ENCODE measurements around the gene C1orf216.
A peak's percentile ranks its signal among the peaks of the same experiment; 100 is the strongest.
"Not testable (repeated sequence)": the region's sequence is repeated elsewhere in the genome, so short reads cannot be mapped to it uniquely, and the experiment has no call there.

Gene C1orf216

GRCh38 chr1:35717911-35718476 lies 690 bp downstream of the C1orf216 start:
- Mint-ChIP-seq H3K27ac (ENCODE audit: low read depth) (peak overlapping the region; percentile 26), H3K27me3 (no peaks in the 10 kb centered on the region), H3K36me3 (ENCODE audit: insufficient read depth) (peaks cover 5% of the 10 kb centered on the region), H3K4me1 (peaks cover 38% of the 10 kb centered on the region), H3K9me3 (no peaks in the 10 kb centered on the region), H3K4me3 (peak overlapping the region; percentile 90)
- ATAC-seq (replicated peaks; ENCODE audit: extremely low read depth, poor library complexity, severe bottlenecking) (no peak), DNase-seq (ENCODE audit: low spot score in 2 of 2) (no peak)

- Mint-ChIP-seq H3K27ac (ENCODE audit: low read depth) (no peak overlapping the region), H3K36me3 (ENCODE audit: insufficient read depth) (peaks cover 5% of the 10 kb centered on the region), H3K9me3 (no peaks in the 10 kb centered on the region), H3K4me3 (peak overlapping the region; percentile 57), H3K4me1 (peaks cover 38% of the 10 kb centered on the region), H3K27me3 (no peaks in the 10 kb centered on the region)
- DNase-seq (ENCODE audit: low spot score in 2 of 2) = peak; percentile 54 to 68
- peak; percentile 70 for ATAC-seq (replicated peaks; ENCODE audit: extremely low read depth, poor library complexity, severe bottlenecking)
Measured at GRCh38 chr1:35715568-35716002, 3.1 kb downstream of the C1orf216 start.

- H3K9me3 Mint-ChIP-seq = no peaks in the 10 kb centered on the region
- H3K4me3 Mint-ChIP-seq = peak overlapping the region; percentile 57
- H3K27me3 Mint-ChIP-seq = no peaks in the 10 kb centered on the region
- DNase-seq (ENCODE audit: low spot score in 2 of 2) = no peak
- peaks cover 38% of the 10 kb centered on the region for H3K4me1 Mint-ChIP-seq
- no peak for ATAC-seq (replicated peaks; ENCODE audit: extremely low read depth, poor library complexity, severe bottlenecking)
- H3K36me3 Mint-ChIP-seq (ENCODE audit: insufficient read depth) = peaks cover 5% of the 10 kb centered on the region
- H3K27ac Mint-ChIP-seq (ENCODE audit: low read depth) = no peak overlapping the region
Measured at GRCh38 chr1:35714921-35715567, 3.6 kb downstream of the C1orf216 start.

DNA sequence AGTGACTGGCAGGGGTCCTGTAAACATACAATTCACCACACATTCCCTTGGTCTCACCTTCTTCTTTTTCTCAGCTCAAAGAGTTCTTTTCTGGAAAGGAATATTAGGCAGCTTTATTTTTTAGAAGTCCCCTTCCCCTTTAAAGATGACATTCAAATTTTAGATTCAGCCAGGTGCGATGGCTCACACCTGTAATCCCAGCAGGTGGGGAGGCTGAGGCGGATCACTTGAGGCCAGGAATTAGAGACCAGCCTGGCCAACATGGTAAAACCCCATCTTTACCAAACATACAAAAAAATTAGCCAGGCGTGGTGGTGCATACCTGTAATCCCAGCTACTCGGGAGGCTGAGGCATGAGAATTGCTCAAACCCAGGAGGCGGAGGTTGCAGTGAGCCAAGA lies 7.6 kb downstream of the C1orf216 start:
- H3K36me3 Mint-ChIP-seq (ENCODE audit: insufficient read depth); H3K9me3 Mint-ChIP-seq; H3K27ac Mint-ChIP-seq (ENCODE audit: low read depth); ATAC-seq (replicated peaks; ENCODE audit: extremely low read depth, poor library complexity, severe bottlenecking); H3K27me3 Mint-ChIP-seq; DNase-seq (ENCODE audit: low spot score in 2 of 2); H3K4me3 Mint-ChIP-seq: not testable (repeated sequence)
- peaks cover 34% of the 10 kb centered on the region for H3K4me1 Mint-ChIP-seq

DNA sequence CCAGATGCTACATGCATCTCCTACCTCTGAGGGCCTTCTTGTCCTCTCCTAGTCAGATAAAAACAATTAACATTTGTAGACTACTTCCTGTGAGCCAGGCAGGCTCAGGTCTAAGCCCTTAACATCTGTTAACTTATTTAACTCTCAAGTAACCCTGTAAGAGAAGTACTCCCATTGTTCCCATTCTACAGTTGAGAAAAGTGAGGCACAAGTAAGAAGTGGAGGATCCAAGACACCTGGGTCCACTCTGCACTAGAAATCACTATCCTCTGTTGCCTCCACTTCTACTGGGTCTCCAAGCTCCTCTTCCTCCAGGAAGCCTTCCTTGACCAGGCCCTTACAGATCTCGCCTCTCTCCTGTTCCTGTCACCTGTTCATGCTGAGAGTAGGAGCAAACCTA lies 9.7 kb downstream of the C1orf216 start:
- H3K27me3 Mint-ChIP-seq = no peaks in the 10 kb centered on the region
- DNase-seq (ENCODE audit: low spot score in 2 of 2) = no peak
- peak overlapping the region; percentile 68 for H3K27ac Mint-ChIP-seq (ENCODE audit: low read depth)
- no peaks in the 10 kb centered on the region for H3K9me3 Mint-ChIP-seq
- H3K36me3 Mint-ChIP-seq (ENCODE audit: insufficient read depth) = peaks cover 2% of the 10 kb centered on the region
- peaks cover 24% of the 10 kb centered on the region for H3K4me1 Mint-ChIP-seq
- no peak for ATAC-seq (replicated peaks; ENCODE audit: extremely low read depth, poor library complexity, severe bottlenecking)
- H3K4me3 Mint-ChIP-seq = peak overlapping the region; percentile 80

GRCh38 chr1:35708441-35708921 lies 10.2 kb downstream of the C1orf216 start:
- ATAC-seq (replicated peaks; ENCODE audit: extremely low read depth, poor library complexity, severe bottlenecking) (peak; percentile 16), DNase-seq (ENCODE audit: low spot score in 2 of 2) (no peak)
- Mint-ChIP-seq H3K4me1 (peaks cover 24% of the 10 kb centered on the region), H3K4me3 (peak overlapping the region; percentile 80), H3K27ac (ENCODE audit: low read depth) (peak overlapping the region; percentile 68), H3K36me3 (ENCODE audit: insufficient read depth) (peaks cover 2% of the 10 kb centered on the region), H3K9me3 (no peaks in the 10 kb centered on the region), H3K27me3 (no peaks in the 10 kb centered on the region)

DNA sequence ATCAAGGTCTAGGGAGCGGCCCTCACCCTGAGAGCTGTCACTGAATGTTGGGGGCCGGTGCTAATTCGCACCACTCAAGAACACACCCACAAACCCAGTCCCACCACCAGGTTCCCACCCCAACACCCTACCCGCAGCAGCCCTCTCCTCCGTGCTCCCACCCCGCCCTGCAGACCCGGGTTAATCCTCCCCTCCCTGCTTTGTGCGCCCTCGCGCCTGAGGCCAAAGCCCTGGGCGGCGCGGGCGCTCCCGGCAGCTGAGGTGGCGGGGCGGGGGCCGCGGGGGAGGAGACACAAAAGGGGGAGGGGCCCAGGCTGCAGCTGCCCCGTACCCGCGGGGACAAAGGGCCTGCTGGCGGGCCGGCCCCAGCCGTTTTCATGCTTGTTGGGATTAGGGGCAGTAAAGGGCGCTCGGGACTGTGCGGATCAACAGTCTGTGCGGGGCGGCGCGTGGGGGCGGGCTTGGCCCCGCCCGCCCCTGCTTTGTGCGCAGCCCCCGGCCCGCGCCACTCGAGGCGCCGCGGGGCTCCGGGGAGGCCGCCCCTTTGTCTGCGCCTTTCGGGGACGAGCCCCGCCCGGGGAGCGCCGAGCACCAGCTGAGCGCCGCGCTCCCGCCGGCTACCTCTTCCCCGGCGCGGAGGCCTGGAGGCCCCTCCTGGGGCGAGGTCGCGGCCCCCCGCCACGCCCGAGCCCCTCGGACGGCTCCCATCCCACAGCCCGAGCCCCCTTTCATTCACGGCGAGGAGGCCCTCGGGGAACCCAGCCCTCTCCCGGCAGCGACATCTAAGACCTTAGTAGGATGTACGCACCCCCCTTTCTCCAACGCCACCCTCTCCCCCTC lies 10.9 kb downstream of the C1orf216 start:
- peak overlapping the region; percentile 26 for H3K27ac Mint-ChIP-seq (ENCODE audit: low read depth)
- peaks cover 24% of the 10 kb centered on the region for H3K4me1 Mint-ChIP-seq
- peak overlapping the region; percentile 80 for H3K4me3 Mint-ChIP-seq
- DNase-seq (ENCODE audit: low spot score in 2 of 2) (no peak), ATAC-seq (replicated peaks; ENCODE audit: extremely low read depth, poor library complexity, severe bottlenecking) (peak; percentile 44)
- H3K36me3 Mint-ChIP-seq (ENCODE audit: insufficient read depth) = peaks cover 2% of the 10 kb centered on the region
- no peaks in the 10 kb centered on the region for H3K9me3 Mint-ChIP-seq
- H3K27me3 Mint-ChIP-seq = peaks cover 4% of the 10 kb centered on the region

- H3K27me3 Mint-ChIP-seq = peaks cover 12% of the 10 kb centered on the region
- DNase-seq (ENCODE audit: low spot score in 2 of 2) = peak; percentile 39 to 42
Measured at GRCh38 chr1:35706846-35707600, 11.7 kb downstream of the C1orf216 start.

GRCh38 chr1:35702508-35702907 lies 16.2 kb downstream of the C1orf216 start:
- no peak overlapping the region for H3K27ac Mint-ChIP-seq (ENCODE audit: low read depth)
- peaks cover 2% of the 10 kb centered on the region for H3K36me3 Mint-ChIP-seq (ENCODE audit: insufficient read depth)
- H3K4me3 Mint-ChIP-seq = no peak overlapping the region
- ATAC-seq (replicated peaks; ENCODE audit: extremely low read depth, poor library complexity, severe bottlenecking) (no peak), DNase-seq (ENCODE audit: low spot score in 2 of 2) (no peak)
- peaks cover 8% of the 10 kb centered on the region for H3K4me1 Mint-ChIP-seq
- H3K9me3 Mint-ChIP-seq = no peaks in the 10 kb centered on the region
- peaks cover 56% of the 10 kb centered on the region for H3K27me3 Mint-ChIP-seq

More at GRCh38 chr1:35706846-35707600, 11.7 kb downstream of the C1orf216 start:
- peak; percentile 74 for ATAC-seq (replicated peaks; ENCODE audit: extremely low read depth, poor library complexity, severe bottlenecking)
- Mint-ChIP-seq H3K4me1 (peaks cover 24% of the 10 kb centered on the region), H3K36me3 (ENCODE audit: insufficient read depth) (peaks cover 2% of the 10 kb centered on the region), H3K9me3 (no peaks in the 10 kb centered on the region), H3K4me3 (peak overlapping the region; percentile 80), H3K27ac (ENCODE audit: low read depth) (peak overlapping the region; percentile 26)

DNA sequence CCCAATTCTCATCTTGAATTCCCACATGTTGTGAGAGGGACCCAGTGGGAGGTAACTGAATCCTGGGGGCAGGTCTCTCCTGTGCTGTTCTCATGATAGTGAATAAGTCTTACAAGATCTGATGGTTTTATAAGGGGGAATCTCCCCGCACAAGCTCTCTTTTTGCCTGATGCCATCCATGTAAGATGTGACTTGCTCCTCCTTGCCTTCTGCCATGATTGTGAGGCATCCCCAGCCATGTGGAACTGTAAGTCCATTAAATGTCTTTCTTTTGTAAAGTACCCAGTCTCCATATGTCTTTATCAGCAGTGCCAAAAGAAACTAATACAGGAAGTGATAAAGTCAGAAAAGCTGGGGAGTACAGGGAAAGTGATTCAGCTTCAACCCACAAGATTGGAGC lies 19.5 kb downstream of the C1orf216 start:
- not testable (repeated sequence) for H3K4me3 Mint-ChIP-seq; H3K4me1 Mint-ChIP-seq; H3K27ac Mint-ChIP-seq (ENCODE audit: low read depth); H3K36me3 Mint-ChIP-seq (ENCODE audit: insufficient read depth); H3K9me3 Mint-ChIP-seq; DNase-seq (ENCODE audit: low spot score in 2 of 2); ATAC-seq (replicated peaks; ENCODE audit: extremely low read depth, poor library complexity, severe bottlenecking)
- peaks cover 80% of the 10 kb centered on the region for H3K27me3 Mint-ChIP-seq

- ATAC-seq (replicated peaks; ENCODE audit: extremely low read depth, poor library complexity, severe bottlenecking) = no peak
- Mint-ChIP-seq H3K9me3 (no peaks in the 10 kb centered on the region), H3K36me3 (ENCODE audit: insufficient read depth) (no peaks in the 10 kb centered on the region), H3K27ac (ENCODE audit: low read depth) (no peak overlapping the region), H3K4me1 (no peaks in the 10 kb centered on the region), H3K4me3 (no peak overlapping the region), H3K27me3 (peaks cover 32% of the 10 kb centered on the region)
- no peak for DNase-seq (ENCODE audit: low spot score in 2 of 2)
Measured at GRCh38 chr1:35692317-35692716, 26.4 kb downstream of the C1orf216 start.

DNA sequence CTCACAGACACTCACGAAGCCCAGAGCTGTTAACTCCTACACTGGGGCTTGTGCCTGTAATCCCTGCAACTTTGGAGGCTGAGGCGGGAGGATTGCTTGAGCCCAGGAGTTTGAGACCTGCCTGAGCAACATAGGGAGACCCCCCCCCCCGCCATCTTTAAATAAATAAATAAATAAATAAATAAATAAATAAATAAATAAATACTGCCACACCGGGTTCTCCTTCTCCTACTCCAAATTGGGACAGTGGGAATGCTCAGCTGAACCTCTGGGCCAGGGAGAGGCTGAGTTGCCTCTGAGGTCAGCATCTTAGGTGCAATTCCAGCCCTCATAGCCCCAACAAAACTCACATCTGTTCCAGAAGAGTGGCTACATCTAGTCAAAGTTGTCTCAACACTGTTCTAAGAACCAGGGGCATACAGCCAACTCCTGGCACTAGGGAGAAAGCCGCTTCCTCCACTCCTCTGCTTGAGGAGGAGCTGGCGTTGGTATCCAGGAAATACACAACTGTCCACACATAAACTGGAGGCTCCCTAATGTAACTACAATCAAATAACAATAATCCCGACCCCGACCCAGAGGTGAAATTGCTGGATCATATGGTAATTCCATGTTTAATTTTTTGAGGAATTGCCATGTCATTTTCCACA lies 27.0 kb downstream of the C1orf216 start:
- no peak overlapping the region for H3K4me3 Mint-ChIP-seq
- H3K27me3 Mint-ChIP-seq = peaks cover 26% of the 10 kb centered on the region
- H3K36me3 Mint-ChIP-seq (ENCODE audit: insufficient read depth) = no peaks in the 10 kb centered on the region
- H3K4me1 Mint-ChIP-seq = no peaks in the 10 kb centered on the region
- no peak for DNase-seq (ENCODE audit: low spot score in 2 of 2)
- ATAC-seq (replicated peaks; ENCODE audit: extremely low read depth, poor library complexity, severe bottlenecking) = no peak
- no peaks in the 10 kb centered on the region for H3K9me3 Mint-ChIP-seq
- H3K27ac Mint-ChIP-seq (ENCODE audit: low read depth) = no peak overlapping the region

Measured in central memory CD8-positive, alpha-beta T cell (primary cell).